ENCODE measurements around the gene TSPAN4.
A peak's percentile ranks its signal among the peaks of the same experiment; 100 is the strongest.

The TSPAN4 gene

DNA sequence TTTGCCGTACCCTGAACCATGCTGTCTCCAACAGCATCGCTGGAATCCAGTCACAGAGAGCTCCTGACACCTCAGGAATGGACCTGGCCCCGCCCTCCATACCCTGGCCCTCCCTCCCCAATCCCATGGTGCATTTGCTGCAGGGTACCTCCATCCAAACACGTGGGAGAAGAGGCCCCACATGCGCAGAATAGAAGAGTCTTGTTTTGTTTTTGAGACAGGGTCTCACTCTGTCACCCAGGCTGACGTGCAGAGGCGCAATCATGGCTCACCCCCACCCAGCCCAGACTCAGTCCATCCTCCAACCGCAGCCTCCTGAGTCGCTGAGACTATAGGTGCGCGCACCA, 26.2 kb upstream of the TSPAN4 start:
- peaks cover 6% of the 10 kb centered on the region for H3K36me3 Mint-ChIP-seq
- no peaks in the 10 kb centered on the region for H3K9me3 Mint-ChIP-seq
- no peak overlapping the region for H3K27ac Mint-ChIP-seq
- H3K4me3 Mint-ChIP-seq, result no peak overlapping the region
- H3K4me1 Mint-ChIP-seq, result peaks cover 15% of the 10 kb centered on the region
- H3K27me3 Mint-ChIP-seq, result no peaks in the 10 kb centered on the region

DNA sequence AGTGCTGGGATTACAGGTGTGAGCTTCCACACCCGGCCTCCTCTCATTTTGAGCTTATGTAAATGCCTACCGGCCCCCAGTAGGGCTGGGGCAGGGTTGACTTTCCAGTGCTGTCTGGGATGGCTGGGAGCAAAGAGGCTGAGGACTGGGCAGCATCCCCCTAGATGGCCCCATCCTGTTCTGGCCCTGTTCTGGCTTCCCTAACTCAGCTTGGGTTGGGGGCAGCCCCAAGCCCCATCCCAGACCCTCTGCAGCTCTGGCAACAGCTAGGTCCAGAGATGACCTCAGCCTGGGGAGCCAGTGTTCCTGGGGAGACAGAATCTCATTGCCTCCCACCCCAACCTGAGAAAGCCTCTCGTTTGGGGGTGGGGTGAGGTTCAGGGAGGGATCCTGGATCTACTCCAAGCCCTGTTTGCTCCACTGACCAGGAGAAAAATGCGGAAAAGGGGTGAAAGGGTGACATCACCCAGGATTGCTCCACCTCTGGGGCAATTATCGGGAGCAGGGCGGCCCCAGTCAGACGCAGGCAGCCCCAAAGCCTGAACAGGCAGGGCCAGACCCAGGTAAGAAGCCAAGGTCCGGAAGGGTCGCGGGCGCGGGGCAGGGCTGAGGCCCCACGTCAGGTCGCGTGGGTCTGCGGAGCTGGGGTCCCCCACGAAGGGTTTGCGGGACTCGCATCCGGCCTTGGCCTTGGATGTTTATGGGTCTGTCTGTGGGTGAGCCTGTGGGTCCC, 24.1 kb upstream of the TSPAN4 start, which contains the start of gene PNPLA2:
Gene PNPLA2, plus strand, starts transcription at position 519 of the 733 bp plus-strand sequence. CDS start 805 bp downstream, outside the sequence.
- Mint-ChIP-seq H3K4me3 (peak within 1 kb of the TSS; percentile 86), H3K4me1 (peaks cover 4% of the 10 kb centered on the region), H3K9me3 (no peaks in the 10 kb centered on the region), H3K36me3 (no peaks in the 10 kb centered on the region), H3K27me3 (no peaks in the 10 kb centered on the region), H3K27ac (peak within 1 kb of the TSS; percentile 65)

DNA sequence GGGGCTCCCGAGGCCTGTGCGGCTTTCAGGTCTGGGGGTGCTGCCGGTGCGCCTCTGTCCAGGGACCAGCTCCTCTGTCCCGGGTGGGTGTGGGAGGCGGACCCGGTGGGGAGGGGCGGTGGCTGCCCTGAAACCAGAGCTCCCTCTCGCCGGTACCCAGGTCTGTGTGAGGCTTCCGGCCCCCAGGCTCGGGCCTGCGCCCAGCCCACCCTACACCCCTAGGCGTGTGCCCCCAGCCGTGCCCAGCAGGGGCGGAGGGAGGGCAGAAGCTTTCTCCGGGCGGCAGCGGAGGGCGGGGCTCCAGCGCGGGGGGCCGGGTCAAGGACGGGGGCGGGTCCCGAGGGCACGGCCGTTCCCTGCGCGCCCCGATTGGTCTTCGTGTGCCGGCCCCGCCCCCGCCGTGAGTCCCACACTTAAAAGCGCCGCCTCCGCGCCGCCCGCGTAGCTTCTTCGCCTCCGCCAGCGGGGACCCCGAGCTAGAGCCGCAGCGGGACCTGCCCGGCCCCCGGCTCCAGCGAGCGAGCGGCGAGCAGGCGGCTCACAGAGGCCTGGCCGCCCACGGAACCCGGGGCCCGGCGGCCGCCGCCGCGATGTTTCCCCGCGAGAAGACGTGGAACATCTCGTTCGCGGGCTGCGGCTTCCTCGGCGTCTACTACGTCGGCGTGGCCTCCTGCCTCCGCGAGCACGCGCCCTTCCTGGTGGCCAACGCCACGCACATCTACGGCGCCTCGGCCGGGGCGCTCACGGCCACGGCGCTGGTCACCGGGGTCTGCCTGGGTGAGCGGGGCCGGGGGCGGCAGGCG, 23.3 kb upstream of the TSPAN4 start:
- Mint-ChIP-seq H3K36me3 (no peaks in the 10 kb centered on the region), H3K4me3 (peak overlapping the region; percentile 86), H3K27ac (no peak overlapping the region), H3K27me3 (no peaks in the 10 kb centered on the region), H3K9me3 (no peaks in the 10 kb centered on the region), H3K4me1 (peaks cover 4% of the 10 kb centered on the region)

DNA sequence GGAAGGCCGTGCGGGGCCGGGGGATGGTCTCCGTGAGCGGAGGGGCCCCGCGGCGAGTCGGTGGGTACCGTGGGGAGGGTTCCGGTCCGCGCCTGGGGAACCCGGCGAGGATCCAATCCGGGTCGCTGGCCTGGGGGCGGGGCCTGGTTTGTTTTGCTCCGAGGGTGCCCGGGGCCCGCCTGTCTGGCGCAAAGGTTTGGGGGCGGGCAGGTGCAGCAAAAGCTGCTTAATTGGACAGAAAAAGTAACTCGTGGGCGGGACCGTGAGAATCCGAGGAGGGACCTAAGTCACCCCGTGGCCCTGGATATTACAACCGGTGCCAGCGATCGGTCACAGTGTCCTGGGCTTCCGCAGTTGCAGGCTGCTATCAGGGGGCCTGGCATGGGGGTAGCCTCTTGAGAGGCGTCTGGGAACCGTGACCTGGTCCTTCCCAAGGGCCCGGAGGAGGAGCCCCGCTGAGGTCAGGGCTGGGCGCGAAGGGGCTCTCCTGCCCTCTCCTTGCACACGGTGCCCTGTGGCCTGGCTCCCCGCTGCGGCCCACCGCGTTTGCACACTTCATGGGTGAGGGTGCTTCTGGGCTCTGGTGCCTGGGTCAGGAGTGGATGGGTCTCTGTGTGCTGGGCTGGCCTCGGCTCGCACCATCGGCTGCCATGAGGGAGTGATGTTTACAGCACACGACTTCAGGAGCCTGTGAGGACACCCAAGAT, 22.6 kb upstream of the TSPAN4 start:
- Mint-ChIP-seq H3K27me3 (no peaks in the 10 kb centered on the region), H3K36me3 (no peaks in the 10 kb centered on the region), H3K9me3 (no peaks in the 10 kb centered on the region), H3K27ac (peak overlapping the region; percentile 76), H3K4me3 (peak overlapping the region; percentile 86), H3K4me1 (peaks cover 4% of the 10 kb centered on the region)

DNA sequence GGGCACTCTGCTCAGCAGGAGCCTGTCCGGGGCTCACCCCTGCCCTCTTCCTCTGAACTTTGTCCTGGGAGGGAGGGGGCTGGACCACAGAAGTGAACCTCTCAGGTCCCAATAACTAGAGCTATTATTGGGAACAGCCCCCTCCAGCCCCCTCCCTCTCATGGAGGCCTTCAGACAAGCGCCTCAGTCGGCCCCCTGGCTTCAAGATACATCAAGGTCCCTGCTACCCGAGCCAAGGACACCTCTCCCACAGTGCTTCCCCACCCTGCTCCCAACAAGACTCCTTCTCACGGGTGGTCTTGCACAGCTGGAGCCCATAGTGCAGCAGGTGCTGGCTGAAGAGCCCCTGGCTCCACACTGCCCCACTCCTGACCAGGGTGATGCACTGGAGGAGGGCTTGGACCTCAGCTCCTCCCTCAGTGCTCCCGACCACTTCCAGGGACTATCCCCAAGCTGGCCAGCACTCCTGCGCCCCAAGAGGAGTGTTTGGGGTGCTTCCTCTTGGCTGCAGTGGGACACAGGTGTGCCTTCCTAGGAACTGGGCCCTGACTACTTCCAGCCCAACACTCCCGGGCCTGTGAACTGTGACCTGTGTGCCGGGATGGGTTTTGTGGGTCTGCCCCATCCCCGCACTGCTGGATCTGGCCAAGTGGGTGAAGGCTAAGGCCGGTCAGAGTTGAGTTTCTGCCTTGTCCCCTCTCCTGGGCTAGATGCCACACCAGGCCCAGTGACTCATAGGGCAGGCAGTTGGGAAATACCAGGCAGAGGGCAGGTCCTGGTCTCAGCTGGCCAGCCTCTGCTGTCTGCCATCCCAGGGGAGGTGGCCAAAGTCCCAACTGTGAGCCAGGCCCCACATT, 21.8 kb upstream of the TSPAN4 start:
- no peaks in the 10 kb centered on the region for H3K27me3 Mint-ChIP-seq
- peaks cover 4% of the 10 kb centered on the region for H3K4me1 Mint-ChIP-seq
- H3K9me3 Mint-ChIP-seq, result no peaks in the 10 kb centered on the region
- H3K4me3 Mint-ChIP-seq, result peak overlapping the region; percentile 86
- no peak overlapping the region for H3K27ac Mint-ChIP-seq
- H3K36me3 Mint-ChIP-seq, result no peaks in the 10 kb centered on the region

DNA sequence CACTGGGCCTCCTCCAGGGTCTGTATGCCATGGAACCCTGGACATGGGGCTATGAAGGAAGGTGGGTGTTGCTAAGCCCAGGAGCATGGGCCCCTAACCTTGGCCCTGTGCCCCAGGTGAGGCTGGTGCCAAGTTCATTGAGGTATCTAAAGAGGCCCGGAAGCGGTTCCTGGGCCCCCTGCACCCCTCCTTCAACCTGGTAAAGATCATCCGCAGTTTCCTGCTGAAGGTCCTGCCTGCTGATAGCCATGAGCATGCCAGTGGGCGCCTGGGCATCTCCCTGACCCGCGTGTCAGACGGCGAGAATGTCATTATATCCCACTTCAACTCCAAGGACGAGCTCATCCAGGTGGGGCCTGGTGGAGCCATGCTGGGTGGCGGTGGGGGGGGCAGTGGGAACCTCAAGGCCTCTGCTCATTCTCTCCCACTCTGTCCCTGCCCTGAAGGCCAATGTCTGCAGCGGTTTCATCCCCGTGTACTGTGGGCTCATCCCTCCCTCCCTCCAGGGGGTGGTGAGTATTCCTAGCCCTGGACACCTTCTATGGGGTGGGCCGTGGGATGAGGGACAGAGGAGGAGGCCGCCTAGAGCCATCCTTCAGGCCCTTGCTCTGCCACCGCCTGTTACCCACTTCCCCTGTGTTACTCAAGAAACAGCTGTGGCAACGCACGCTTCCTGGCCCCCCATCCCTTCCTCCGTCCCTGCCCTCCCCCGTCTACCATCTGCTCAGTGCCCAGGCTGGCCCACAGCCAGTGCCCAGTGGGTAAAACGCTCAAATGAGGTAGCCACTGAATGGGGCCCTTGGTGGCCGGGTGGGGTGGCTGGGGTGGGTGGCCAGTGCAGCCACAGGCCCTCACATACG, 20.9 kb upstream of the TSPAN4 start:
- Mint-ChIP-seq H3K4me1 (peaks cover 8% of the 10 kb centered on the region), H3K27ac (no peak overlapping the region), H3K27me3 (no peaks in the 10 kb centered on the region), H3K9me3 (no peaks in the 10 kb centered on the region), H3K4me3 (peak overlapping the region; percentile 30), H3K36me3 (no peaks in the 10 kb centered on the region)

DNA sequence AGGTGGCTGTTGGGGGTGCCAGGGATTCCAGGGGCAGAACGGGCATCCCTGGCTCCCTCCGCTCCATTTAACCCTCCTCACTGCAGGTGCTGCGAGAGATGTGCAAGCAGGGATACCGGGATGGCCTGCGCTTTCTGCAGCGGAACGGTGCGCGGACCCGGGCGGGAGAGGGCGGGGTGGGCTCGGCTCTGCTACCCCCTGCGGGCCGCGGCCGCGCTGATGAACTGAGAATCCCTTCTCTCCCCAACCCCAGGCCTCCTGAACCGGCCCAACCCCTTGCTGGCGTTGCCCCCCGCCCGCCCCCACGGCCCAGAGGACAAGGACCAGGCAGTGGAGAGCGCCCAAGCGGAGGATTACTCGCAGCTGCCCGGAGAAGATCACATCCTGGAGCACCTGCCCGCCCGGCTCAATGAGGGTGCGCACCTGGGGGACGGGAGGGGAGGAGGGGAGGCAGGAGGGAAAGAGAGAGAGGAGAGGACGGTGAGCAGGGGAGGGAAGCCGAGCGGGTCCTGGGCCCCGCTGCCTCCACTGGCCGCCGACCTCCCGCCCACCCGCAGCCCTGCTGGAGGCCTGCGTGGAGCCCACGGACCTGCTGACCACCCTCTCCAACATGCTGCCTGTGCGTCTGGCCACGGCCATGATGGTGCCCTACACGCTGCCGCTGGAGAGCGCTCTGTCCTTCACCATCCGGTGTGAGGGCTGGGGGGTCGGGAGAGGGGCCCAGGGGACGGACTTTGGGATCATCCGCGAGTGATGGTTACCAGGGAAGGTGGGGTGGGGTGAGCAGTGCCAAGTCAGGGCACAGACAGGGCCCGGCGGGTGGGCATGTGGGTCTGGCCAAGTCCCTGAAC, 19.0 kb upstream of the TSPAN4 start:
- peaks cover 17% of the 10 kb centered on the region for H3K4me1 Mint-ChIP-seq
- no peaks in the 10 kb centered on the region for H3K36me3 Mint-ChIP-seq
- no peak overlapping the region for H3K27ac Mint-ChIP-seq
- H3K4me3 Mint-ChIP-seq, result no peak overlapping the region
- H3K9me3 Mint-ChIP-seq, result no peaks in the 10 kb centered on the region
- peaks cover 6% of the 10 kb centered on the region for H3K27me3 Mint-ChIP-seq

DNA sequence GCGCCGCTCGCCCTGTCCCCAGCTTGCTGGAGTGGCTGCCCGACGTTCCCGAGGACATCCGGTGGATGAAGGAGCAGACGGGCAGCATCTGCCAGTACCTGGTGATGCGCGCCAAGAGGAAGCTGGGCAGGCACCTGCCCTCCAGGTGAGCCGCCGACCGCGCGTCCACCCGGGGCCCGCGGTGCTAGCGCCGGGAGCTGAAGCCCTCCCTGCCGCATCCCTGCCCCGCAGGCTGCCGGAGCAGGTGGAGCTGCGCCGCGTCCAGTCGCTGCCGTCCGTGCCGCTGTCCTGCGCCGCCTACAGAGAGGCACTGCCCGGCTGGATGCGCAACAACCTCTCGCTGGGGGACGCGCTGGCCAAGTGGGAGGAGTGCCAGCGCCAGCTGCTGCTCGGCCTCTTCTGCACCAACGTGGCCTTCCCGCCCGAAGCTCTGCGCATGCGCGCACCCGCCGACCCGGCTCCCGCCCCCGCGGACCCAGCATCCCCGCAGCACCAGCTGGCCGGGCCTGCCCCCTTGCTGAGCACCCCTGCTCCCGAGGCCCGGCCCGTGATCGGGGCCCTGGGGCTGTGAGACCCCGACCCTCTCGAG, 18.3 kb upstream of the TSPAN4 start:
- Mint-ChIP-seq H3K27me3 (peaks cover 9% of the 10 kb centered on the region), H3K9me3 (no peaks in the 10 kb centered on the region), H3K27ac (no peak overlapping the region), H3K36me3 (no peaks in the 10 kb centered on the region), H3K4me1 (peaks cover 23% of the 10 kb centered on the region), H3K4me3 (no peak overlapping the region)

DNA sequence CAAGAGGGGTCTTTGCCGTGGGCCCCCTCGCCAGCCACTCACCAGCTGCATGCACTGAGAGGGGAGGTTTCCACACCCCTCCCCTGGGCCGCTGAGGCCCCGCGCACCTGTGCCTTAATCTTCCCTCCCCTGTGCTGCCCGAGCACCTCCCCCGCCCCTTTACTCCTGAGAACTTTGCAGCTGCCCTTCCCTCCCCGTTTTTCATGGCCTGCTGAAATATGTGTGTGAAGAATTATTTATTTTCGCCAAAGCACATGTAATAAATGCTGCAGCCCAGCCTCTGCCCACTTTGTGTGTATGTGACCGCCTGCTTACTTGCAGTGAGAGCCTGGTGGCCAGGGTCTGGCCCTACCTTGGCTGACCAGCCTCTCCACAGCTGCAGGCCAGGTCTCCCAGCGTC, 17.7 kb upstream of the TSPAN4 start:
- Mint-ChIP-seq H3K27me3 (peaks cover 9% of the 10 kb centered on the region), H3K27ac (no peak overlapping the region), H3K36me3 (no peaks in the 10 kb centered on the region), H3K4me1 (peaks cover 28% of the 10 kb centered on the region), H3K9me3 (no peaks in the 10 kb centered on the region), H3K4me3 (no peak overlapping the region)

DNA sequence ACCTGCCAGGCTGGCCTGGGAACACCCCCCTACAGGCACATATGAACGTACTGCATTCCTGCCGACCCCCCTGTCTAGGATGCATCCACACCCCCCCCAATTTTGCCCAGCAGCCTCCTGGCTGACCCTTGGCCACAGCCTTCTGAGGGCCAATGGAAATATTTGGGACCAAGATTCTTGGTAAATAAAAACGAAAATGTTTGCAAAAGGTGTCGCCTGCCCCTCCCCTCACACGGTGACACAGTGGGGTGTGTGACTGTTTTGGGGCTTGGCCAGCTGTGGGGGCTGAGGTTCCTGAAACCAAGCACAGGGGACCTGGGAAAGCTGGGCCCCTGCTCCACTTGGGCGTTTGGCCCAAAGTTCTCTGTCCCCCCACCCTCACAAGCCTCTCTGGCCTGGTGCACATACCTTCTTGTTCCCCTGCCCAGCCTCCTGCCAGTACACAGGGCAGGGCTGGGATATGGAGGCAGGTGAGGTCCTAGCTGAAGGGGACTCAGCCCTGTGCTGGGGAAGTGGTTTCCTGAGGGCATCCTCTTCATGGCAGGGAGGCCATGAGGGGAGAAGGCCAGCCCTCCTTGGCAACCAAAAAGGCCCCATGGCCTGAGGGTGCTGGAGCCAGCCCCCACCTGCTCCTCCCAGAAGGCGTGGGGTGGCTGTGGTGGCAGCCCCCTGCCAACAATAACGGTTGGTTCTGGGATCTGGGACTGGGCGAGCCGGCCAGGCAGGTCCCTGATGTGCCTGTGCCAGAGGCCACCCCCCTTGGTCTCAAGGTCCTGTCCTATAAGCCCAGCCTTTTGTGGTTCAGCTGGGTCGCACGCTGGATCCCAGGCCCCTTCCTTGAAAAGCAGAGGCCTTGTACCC, 17.1 kb upstream of the TSPAN4 start:
- Mint-ChIP-seq H3K36me3 (no peaks in the 10 kb centered on the region), H3K27me3 (peaks cover 9% of the 10 kb centered on the region), H3K4me3 (no peak overlapping the region), H3K4me1 (peaks cover 28% of the 10 kb centered on the region), H3K9me3 (no peaks in the 10 kb centered on the region), H3K27ac (no peak overlapping the region)

DNA sequence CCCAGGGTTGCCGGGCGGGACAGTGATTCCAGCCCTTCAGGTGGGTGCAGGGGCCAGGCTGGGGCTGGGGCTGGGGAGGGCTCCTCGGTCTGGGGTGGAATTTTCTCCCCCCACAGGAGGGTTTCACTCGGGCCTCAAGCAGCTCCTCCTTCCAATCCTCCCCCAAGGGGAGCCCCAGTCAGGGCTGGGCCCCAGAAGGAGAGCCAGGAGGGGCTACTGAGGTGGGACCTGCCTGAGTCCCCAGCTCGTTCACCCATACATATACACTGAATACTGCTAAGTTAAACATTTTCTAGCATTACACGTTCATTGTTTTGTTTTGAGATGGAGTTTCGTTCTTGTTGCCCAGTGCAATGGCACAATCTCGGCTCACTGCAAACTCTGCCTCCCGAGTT, 16.4 kb upstream of the TSPAN4 start:
- no peaks in the 10 kb centered on the region for H3K36me3 Mint-ChIP-seq
- no peak overlapping the region for H3K27ac Mint-ChIP-seq
- H3K9me3 Mint-ChIP-seq, result no peaks in the 10 kb centered on the region
- H3K4me3 Mint-ChIP-seq, result peak overlapping the region; percentile 72
- H3K4me1 Mint-ChIP-seq, result peaks cover 25% of the 10 kb centered on the region
- peaks cover 9% of the 10 kb centered on the region for H3K27me3 Mint-ChIP-seq

DNA sequence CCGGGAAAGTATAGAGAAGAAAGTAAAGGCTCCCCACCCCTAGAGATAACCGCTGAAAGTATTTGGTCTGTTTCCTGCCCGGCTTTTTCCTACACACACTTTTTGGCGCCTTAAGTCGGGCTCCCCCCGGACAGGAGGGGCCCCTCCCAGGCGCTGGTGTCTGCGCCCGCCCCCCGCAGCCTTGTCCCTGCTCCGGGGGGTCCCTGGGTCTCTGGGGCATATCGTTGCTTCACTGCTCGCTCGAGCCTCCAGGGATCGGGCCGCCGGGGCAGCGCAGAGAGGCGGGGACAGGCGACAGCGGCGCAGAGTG, 15.9 kb upstream of the TSPAN4 start:
- Mint-ChIP-seq H3K9me3 (no peaks in the 10 kb centered on the region), H3K4me3 (peak overlapping the region; percentile 72), H3K27ac (no peak overlapping the region), H3K27me3 (peaks cover 10% of the 10 kb centered on the region), H3K36me3 (no peaks in the 10 kb centered on the region), H3K4me1 (peaks cover 31% of the 10 kb centered on the region)

Measured in activated naive CD4-positive, alpha-beta T cell treated with anti-CD3 and anti-CD28 coated beads, Interleukin-2, amount 50 U/mL, for 24 hours (primary cell).